Left ventricle myocardium inferior (tissue), 1 donor: Measurements from ENCODE around the gene CHD2. TPM values are rescaled to one million over a fixed set of nuclear protein-coding genes. Genes with fewer than 3 reads are reported as not detected.

Source experiments
- DNase-seq: peaks from one replicate; pipeline ENCODE4 v3.0.0-alpha.2; 2020
- H3K27ac ChIP-seq: fragments of 200-600 bp; replicated peaks from 2 replicates; pipeline ENCODE4 v1.8.0; 2021
- H3K27me3 ChIP-seq: fragments of 200-600 bp; 2 replicates; pipeline ENCODE4 v1.8.0; 2021; ENCODE audit warnings: low read depth
- H3K36me3 ChIP-seq: fragments of 200-600 bp; 2 replicates; pipeline ENCODE4 v1.8.0; 2021
- H3K4me1 ChIP-seq: fragments of 200-600 bp; 2 replicates; pipeline ENCODE4 v1.8.0; 2021
- H3K4me3 ChIP-seq: fragments of 200-600 bp; 2 replicates; pipeline ENCODE4 v1.8.0; 2021; ENCODE audit warnings: mild to moderate bottlenecking, moderate library complexity
- H3K9me3 ChIP-seq: fragments of 200-600 bp; replicated peaks from 2 replicates; pipeline ENCODE4 v1.8.0; 2021
- intact Hi-C: fragments of 100-400 bp; cut with micrococcal nuclease; formaldehyde crosslinking; loops from one replicate; pipeline ENCODE4 v1.11.0; 2022
- total RNA-seq: library from RNA; stranded (reverse); fragmentation: NEBNext Ultra II Directional; extraction: Animal tissue kit (Norgen Biotek cat#: 25700); gene quantifications from one replicate; pipeline ENCODE4 v1.2.1, GENCODE V29; 2021
- TF ChIP-seq, protein P1 (sequence below): fragments of 200-600 bp; IDR thresholded peaks from 2 replicates; pipeline ENCODE4 v1.8.0; 2021; ENCODE audit warnings: antibody characterized with exemption, mild to moderate bottlenecking, borderline replicate concordance
- donor health status: DM: no; HTN: yes; CAD: no; lungs with severe emphysema.

CHD2 gene
- total RNA-seq, 1 donor from 2014 or later: 41.3 TPM

DNA sequence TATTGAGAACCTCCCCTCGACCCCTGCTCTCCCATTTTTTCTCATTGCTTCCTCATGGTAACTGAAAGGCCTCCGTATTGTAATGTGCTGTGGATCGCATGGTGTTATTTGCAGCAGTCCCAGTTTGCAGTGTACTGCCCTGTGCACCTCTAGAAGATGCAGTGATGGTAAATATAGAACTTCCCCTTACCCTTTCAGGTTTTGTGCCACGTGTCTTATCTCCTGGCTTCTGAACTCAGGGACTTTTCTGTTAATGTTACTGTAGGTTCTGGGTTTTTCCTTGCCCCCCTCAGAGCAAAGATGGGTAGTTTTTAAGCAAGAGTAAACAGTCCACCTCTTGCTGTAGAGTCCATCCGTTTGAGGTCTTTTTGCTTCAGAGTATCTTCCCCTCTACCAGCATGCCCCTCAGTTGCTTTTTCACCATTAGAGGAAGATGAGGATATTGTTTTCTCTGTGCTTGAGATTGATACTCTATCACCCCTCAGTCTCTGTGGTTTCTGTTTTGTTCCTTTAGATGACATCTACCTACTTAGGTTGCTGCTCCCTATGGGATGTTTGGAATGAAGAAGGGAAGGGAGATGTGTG, 22.4 kb downstream of the CHD2 start:
- H3K36me3 ChIP-seq: peaks cover 38% of the 10 kb centered on the region
- no peaks in the 10 kb centered on the region for H3K27me3 ChIP-seq
- H3K9me3 ChIP-seq: no peaks in the 10 kb centered on the region
- H3K27ac ChIP-seq: peak overlapping the region; percentile 86
- no peak for DNase-seq
- intact Hi-C loops: loop anchor here (5.0 kb wide), 1 partner anchor 120 kb away; no protein-coding TSS in a partner anchor
- no peak overlapping the region for H3K4me3 ChIP-seq
- TF ChIP-seq, protein P1, sequence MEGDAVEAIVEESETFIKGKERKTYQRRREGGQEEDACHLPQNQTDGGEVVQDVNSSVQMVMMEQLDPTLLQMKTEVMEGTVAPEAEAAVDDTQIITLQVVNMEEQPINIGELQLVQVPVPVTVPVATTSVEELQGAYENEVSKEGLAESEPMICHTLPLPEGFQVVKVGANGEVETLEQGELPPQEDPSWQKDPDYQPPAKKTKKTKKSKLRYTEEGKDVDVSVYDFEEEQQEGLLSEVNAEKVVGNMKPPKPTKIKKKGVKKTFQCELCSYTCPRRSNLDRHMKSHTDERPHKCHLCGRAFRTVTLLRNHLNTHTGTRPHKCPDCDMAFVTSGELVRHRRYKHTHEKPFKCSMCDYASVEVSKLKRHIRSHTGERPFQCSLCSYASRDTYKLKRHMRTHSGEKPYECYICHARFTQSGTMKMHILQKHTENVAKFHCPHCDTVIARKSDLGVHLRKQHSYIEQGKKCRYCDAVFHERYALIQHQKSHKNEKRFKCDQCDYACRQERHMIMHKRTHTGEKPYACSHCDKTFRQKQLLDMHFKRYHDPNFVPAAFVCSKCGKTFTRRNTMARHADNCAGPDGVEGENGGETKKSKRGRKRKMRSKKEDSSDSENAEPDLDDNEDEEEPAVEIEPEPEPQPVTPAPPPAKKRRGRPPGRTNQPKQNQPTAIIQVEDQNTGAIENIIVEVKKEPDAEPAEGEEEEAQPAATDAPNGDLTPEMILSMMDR: no peak
- H3K4me1 ChIP-seq: peaks cover 82% of the 10 kb centered on the region

DNA sequence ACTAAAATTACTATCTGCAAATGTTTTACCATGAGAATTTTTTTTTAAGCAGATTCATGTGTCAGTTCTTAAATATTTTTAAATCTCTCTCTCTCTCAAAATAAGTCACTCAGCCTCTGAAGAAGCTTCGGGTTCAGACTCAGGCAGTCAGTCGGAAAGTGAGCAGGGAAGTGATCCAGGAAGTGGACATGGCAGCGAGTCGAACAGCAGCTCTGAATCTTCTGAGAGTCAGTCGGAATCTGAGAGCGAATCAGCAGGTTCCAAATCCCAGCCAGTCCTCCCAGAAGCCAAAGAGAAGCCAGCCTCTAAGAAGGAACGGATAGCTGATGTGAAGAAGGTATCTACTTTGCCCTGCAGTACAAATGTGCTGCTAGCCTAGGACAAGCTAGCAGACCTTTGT, 24.1 kb downstream of the CHD2 start:
- intact Hi-C loops: loop anchor here (5.0 kb wide), 1 partner anchor 122 kb away; no protein-coding TSS in a partner anchor

DNA sequence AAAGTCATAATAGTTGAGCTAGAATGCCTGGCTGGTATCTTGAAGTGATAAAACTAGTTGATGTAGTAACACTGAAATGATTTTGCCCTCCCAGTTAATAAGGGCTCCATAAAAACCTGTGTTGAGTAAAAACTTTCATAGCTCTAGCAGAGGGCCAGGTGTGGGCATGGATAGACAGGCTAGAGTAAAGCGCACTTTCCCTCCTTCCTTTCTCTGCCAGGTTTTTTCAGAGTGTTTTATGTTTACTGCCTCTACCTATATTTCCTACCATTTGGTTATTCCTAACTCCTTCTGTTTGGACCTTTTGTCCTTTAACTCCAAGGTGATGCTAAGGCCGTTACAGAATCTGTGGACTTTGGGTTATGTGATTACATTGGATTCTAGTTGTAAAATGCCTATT, 25.3 kb downstream of the CHD2 start:
- Histone ChIP-seq H3K9me3 (no peaks in the 10 kb centered on the region), H3K27ac (no peak overlapping the region), H3K27me3 (no peaks in the 10 kb centered on the region), H3K4me1 (peaks cover 72% of the 10 kb centered on the region), H3K4me3 (no peak overlapping the region), H3K36me3 (peaks cover 59% of the 10 kb centered on the region)
- intact Hi-C loops: no loop called here
- TF ChIP-seq, protein P1: no peak
- no peak for DNase-seq

More for the DNA sequence above, 24.1 kb downstream of the CHD2 start:
- DNase-seq: no peak
- Histone ChIP-seq H3K36me3 (peaks cover 54% of the 10 kb centered on the region), H3K4me1 (peaks cover 77% of the 10 kb centered on the region), H3K4me3 (peak overlapping the region; percentile 14), H3K27ac (peak overlapping the region; percentile 58), H3K9me3 (no peaks in the 10 kb centered on the region), H3K27me3 (no peaks in the 10 kb centered on the region)
- TF ChIP-seq, protein P1: no peak

DNA sequence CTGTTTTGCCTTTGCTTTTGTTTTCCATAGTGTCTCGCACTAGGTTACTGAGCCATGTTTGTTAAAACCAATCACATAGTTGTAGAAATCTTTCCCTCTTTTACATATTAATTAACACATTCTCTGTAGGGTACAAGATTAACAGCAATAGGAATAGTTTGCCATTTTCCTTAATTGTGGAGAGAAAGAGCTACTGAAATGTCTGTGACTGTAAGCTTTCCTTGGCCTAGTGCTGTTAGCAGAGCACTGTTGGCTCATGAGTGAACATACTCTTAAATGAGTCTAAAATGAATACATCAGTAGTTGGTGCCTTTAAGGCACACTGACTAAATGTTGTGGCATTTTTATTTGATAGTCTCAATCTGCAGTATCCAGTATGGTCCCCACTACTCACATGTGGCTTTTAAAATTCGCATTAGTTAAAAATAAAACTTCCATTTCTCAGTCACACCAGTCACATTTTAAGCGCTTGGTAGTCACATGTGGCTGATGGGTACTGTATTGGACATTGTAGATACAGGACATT, 28.2 kb downstream of the CHD2 start:
- H3K4me3 ChIP-seq: no peak overlapping the region
- H3K4me1 ChIP-seq: peaks cover 50% of the 10 kb centered on the region

DNA sequence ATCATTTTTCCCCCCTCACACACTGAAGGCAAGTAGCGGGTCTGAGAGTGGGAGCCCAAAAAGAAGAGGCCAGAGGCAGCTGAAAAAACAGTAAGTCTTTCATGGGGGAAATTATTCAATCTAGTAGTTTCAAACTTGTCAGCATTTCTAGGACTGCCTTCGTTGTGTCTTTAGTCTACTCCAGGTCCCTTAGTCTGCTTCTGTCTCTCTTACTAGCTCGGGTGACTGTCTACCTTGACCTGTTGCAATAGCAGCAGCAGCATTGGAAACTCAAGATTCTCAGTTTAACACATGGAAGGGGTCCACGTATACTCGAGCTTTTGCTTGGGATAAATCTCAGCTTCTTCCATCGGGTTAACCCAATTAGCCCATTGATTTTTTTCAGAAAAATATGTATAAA, 28.9 kb downstream of the CHD2 start:
- Histone ChIP-seq H3K27me3 (no peaks in the 10 kb centered on the region), H3K9me3 (no peaks in the 10 kb centered on the region), H3K4me1 (peaks cover 45% of the 10 kb centered on the region), H3K36me3 (peaks cover 88% of the 10 kb centered on the region), H3K4me3 (no peak overlapping the region), H3K27ac (no peak overlapping the region)
- TF ChIP-seq, protein P1: no peak
- DNase-seq: no peak
- intact Hi-C loops: no loop called here

More for the DNA sequence above, 28.2 kb downstream of the CHD2 start:
- no peak overlapping the region for H3K27ac ChIP-seq
- intact Hi-C loops: no loop called here
- no peaks in the 10 kb centered on the region for H3K27me3 ChIP-seq
- H3K36me3 ChIP-seq: peaks cover 82% of the 10 kb centered on the region
- TF ChIP-seq, protein P1: no peak
- no peaks in the 10 kb centered on the region for H3K9me3 ChIP-seq
- DNase-seq: no peak
